ENCODE results near the gene ADSL. TPM values are rescaled to one million over a fixed set of nuclear protein-coding genes. Genes with fewer than 3 reads are reported as not detected.

The ADSL gene
- total and polyA plus RNA-seq, 2 of the 4 experiments (the other 2 are of a cell fraction): 93.6 to 229 TPM

GRCh38 chr22:40404251-40405177 is 58.2 kb downstream of the ADSL start:
- Histone ChIP-seq H3K4me1 (ENCODE audit: control insufficient read depth, insufficient read depth, low read length) (no peaks in the 10 kb centered on the region; the same call in 1 of the 2 replicates), H2AFZ (replicated peaks; ENCODE audit: low read length, poor library complexity) (peak overlapping the region; percentile 15), H3K9ac (ENCODE audit: low read depth, low read length) (no peak overlapping the region), H2BK120ac (ENCODE audit: low read depth, low read length) (no peak overlapping the region), H3K4ac (ENCODE audit: low read depth, low read length) (no peak overlapping the region), H2BK5ac (ENCODE audit: low read depth, low read length, poor library complexity, severe bottlenecking) (no peak overlapping the region), H3K27me3 (ENCODE audit: control insufficient read depth, insufficient read depth, low read length) (no peaks in the 10 kb centered on the region), H2BK20ac (ENCODE audit: low read depth, low read length) (no peak overlapping the region), H3K4me2 (ENCODE audit: low read depth, low read length) (no peak overlapping the region), H4K8ac (ENCODE audit: low read depth in 2 of 2, low read length in 2 of 2) (no peak overlapping the region), H3K4me3 (ENCODE audit: insufficient read depth, low read depth, low read length) (no peak overlapping the region), H3K79me1 (ENCODE audit: low read depth in 1 of 2, low read length in 2 of 2) (peaks cover 24 to 37% of the 10 kb centered on the region in 2 experiments), H3K36me3 (ENCODE audit: control insufficient read depth, insufficient read depth, low read length) (peaks cover 77% of the 10 kb centered on the region), H2AK9ac (replicated peaks; ENCODE audit: low read depth, low read length, poor library complexity) (peak overlapping the region; percentile 30), H2BK15ac (ENCODE audit: low read depth, low read length) (no peak overlapping the region), H2AK5ac (ENCODE audit: low read depth, low read length) (0 out of 2 replicates have a peak overlapping the region, but pooled peaks have one; percentile 3), H3K23ac (ENCODE audit: low read depth, low read length) (no peak overlapping the region), H3K27ac (ENCODE audit: insufficient read depth, low read length) (no peak overlapping the region), H3K9me3 (ENCODE audit: control insufficient read depth, insufficient read depth, low read length) (no peaks in the 10 kb centered on the region), H4K91ac (ENCODE audit: insufficient read depth, low read depth, low read length) (no peak overlapping the region), H4K20me1 (ENCODE audit: insufficient read depth, low read length) (peaks cover 20% of the 10 kb centered on the region), H4K5ac (ENCODE audit: low read depth, low read length) (no peak overlapping the region), H3K56ac (ENCODE audit: extremely low read depth, insufficient read depth, low read length) (no peak overlapping the region), H3K14ac (replicated peaks; ENCODE audit: low read depth, low read length) (no peak overlapping the region), H3K9me1 (ENCODE audit: insufficient read depth, low read length) (0 out of 2 replicates have a peak, but pooled peaks cover 12% of the 10 kb centered on the region), H3K18ac (ENCODE audit: low read depth, low read length) (no peak overlapping the region)
- BruUV-seq (replicated peaks): no TSS peak
- in situ Hi-C loops (cut with MboI; ENCODE audit: low sequenced_read_pairs) (no loop called here), dilution Hi-C loops (cut with HindIII; ENCODE audit: low sequenced_read_pairs, unreplicated experiment) (no loop called here), intact Hi-C loops (cut with micrococcal nuclease) (no loop called here)
- DNase-seq (no peak), ATAC-seq (ENCODE audit: low read depth) (no peak)
- TF ChIP-seq, protein P1, sequence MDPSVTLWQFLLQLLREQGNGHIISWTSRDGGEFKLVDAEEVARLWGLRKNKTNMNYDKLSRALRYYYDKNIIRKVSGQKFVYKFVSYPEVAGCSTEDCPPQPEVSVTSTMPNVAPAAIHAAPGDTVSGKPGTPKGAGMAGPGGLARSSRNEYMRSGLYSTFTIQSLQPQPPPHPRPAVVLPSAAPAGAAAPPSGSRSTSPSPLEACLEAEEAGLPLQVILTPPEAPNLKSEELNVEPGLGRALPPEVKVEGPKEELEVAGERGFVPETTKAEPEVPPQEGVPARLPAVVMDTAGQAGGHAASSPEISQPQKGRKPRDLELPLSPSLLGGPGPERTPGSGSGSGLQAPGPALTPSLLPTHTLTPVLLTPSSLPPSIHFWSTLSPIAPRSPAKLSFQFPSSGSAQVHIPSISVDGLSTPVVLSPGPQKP (IDR thresholded peaks at IDR 0.05; ENCODE audit: borderline replicate concordance, low read depth, low read length): no peak
- ChIA-PET CTCF (no interaction called here), POLR2A (ENCODE audit: unreplicated experiment) (no interaction called here)
- WGBS, 2 experiments (ENCODE audit: extremely low coverage in 2 of 2, insufficient read length in 1 of 2): 93% methylated on average over 12 of the region's 25 CpGs; no CpG with 5 or more reads in 1 of the 2 experiments
